CD4-positive, alpha-beta T cell treated with Interferon alpha-2 for 1 hour (primary cell): Measurements from ENCODE around the gene CIZ1.
"Not testable (repeated sequence)": the region's sequence is repeated elsewhere in the genome, so short reads cannot be mapped to it uniquely, and the experiment has no call there.

Experiments
- DNase-seq, 2 donors: peaks; one replicate each; pipeline ENCODE4 v3.0.0-alpha.2; 2020 to 2022

Gene CIZ1

GRCh38 chr9:128190516-128191405 is 611 bp downstream of the CIZ1 start:
- no peak for DNase-seq

- DNase-seq: no peak
Observed at GRCh38 chr9:128190013-128190412, 1.4 kb downstream of the CIZ1 start.

GRCh38 chr9:128188209-128188608 is 3.2 kb downstream of the CIZ1 start:
- DNase-seq: no peak

- DNase-seq: no peak
Observed at GRCh38 chr9:128187361-128187760, 4.0 kb downstream of the CIZ1 start.

- no peak for DNase-seq
Observed at GRCh38 chr9:128185979-128186965, 5.1 kb downstream of the CIZ1 start.

GRCh38 chr9:128182893-128183588 is 8.3 kb downstream of the CIZ1 start:
- no peak for DNase-seq

- not testable (repeated sequence) for DNase-seq
Observed at GRCh38 chr9:128181480-128181879, 9.9 kb downstream of the CIZ1 start.

GRCh38 chr9:128180447-128180846 is 10.9 kb downstream of the CIZ1 start:
- no peak for DNase-seq

- no peak for DNase-seq
Observed at GRCh38 chr9:128180001-128180400, 11.4 kb downstream of the CIZ1 start.

- no peak for DNase-seq
Observed at GRCh38 chr9:128178806-128179431, 12.5 kb downstream of the CIZ1 start.

GRCh38 chr9:128175726-128176125 is 15.6 kb downstream of the CIZ1 start:
- DNase-seq: no peak

GRCh38 chr9:128175102-128175563 is 16.2 kb downstream of the CIZ1 start:
- no peak for DNase-seq

- DNase-seq: no peak
Observed at GRCh38 chr9:128174062-128174461, 17.3 kb downstream of the CIZ1 start.

- no peak for DNase-seq
Observed at GRCh38 chr9:128169925-128170324, 21.4 kb downstream of the CIZ1 start.

GRCh38 chr9:128169492-128169891 is 21.9 kb downstream of the CIZ1 start:
- DNase-seq: no peak

- no peak for DNase-seq
Observed at GRCh38 chr9:128168731-128169308, 22.6 kb downstream of the CIZ1 start.

GRCh38 chr9:128167209-128167608 is 24.2 kb downstream of the CIZ1 start:
- DNase-seq: no peak

GRCh38 chr9:128166169-128166568 is 25.2 kb downstream of the CIZ1 start:
- DNase-seq: no peak

GRCh38 chr9:128164307-128164885 is 27.0 kb downstream of the CIZ1 start:
- DNase-seq: no peak

- no peak for DNase-seq
Observed at GRCh38 chr9:128163523-128164306, 27.7 kb downstream of the CIZ1 start.

- no peak for DNase-seq
Observed at GRCh38 chr9:128163027-128163515, 28.3 kb downstream of the CIZ1 start.
